H9 (cell line): ENCODE data around the gene PRRC2B. TPM values are rescaled to one million over a fixed set of nuclear protein-coding genes. Genes with fewer than 3 reads are reported as not detected.
"Not testable (repeated sequence)": the region's sequence is repeated elsewhere in the genome, so short reads cannot be mapped to it uniquely, and the experiment has no call there.

Source experiments
- DNase-seq: peaks from one replicate; pipeline ENCODE4 v3.0.0-alpha.2; 2017
- H2AFZ ChIP-seq: one replicate; pipeline ENCODE4 v1.6.1; 2013; ENCODE audit warnings: mild to moderate bottlenecking, low read length, control low read depth, moderate library complexity
- H2AK5ac ChIP-seq: 2 replicates; pipeline ENCODE4 v1.6.1; 2013; ENCODE audit warnings: low read length, control low read depth, mixed read lengths; ENCODE audit not compliant: insufficient read length
- H2BK120ac ChIP-seq: one replicate; pipeline ENCODE4 v1.6.1; 2013; ENCODE audit warnings: low read depth, mild to moderate bottlenecking, low read length, control low read depth, inconsistent platforms; ENCODE audit not compliant: poor library complexity, severe bottlenecking
- H2BK12ac ChIP-seq: 2 replicates; pipeline ENCODE4 v1.6.1; 2013; ENCODE audit warnings: low read length, control low read depth, mixed read lengths, low read depth; ENCODE audit not compliant: insufficient read length
- H2BK15ac ChIP-seq: 2 replicates; pipeline ENCODE4 v1.6.1; 2013; ENCODE audit warnings: low read depth, low read length, control low read depth
- H2BK20ac ChIP-seq: one replicate; pipeline ENCODE4 v1.6.1; 2013; ENCODE audit warnings: low read depth, mild to moderate bottlenecking, low read length, control low read depth, inconsistent platforms; ENCODE audit not compliant: poor library complexity, severe bottlenecking
- H2BK5ac ChIP-seq: 2 replicates; pipeline ENCODE4 v1.6.1; 2013; ENCODE audit warnings: low read length, control low read depth, mixed read lengths; ENCODE audit not compliant: insufficient read length
- H3K14ac ChIP-seq: 2 replicates; pipeline ENCODE4 v1.6.1; 2013; ENCODE audit warnings: low read length, control low read depth; ENCODE audit not compliant: insufficient read depth
- H3K18ac ChIP-seq: 2 replicates; pipeline ENCODE4 v1.6.1; 2013; ENCODE audit warnings: low read depth, mild to moderate bottlenecking, mixed read lengths, low read length, control low read depth; ENCODE audit not compliant: insufficient read length
- H3K23ac ChIP-seq: 2 replicates; pipeline ENCODE4 v1.6.1; 2013; ENCODE audit warnings: low read length, control low read depth, mixed read lengths, low read depth; ENCODE audit not compliant: insufficient read length
- H3K23me2 ChIP-seq: 2 replicates; pipeline ENCODE4 v1.6.1; 2013; ENCODE audit warnings: low read depth, mild to moderate bottlenecking, mixed read lengths, low read length, control low read depth; ENCODE audit not compliant: insufficient read length, poor library complexity, severe bottlenecking
- H3K27ac ChIP-seq: 2 replicates; pipeline ENCODE4 v1.5.1; 2013; ENCODE audit warnings: low read length, control low read depth, mixed read lengths, low read depth; ENCODE audit not compliant: insufficient read length
- H3K27me3 ChIP-seq: 2 replicates; pipeline ENCODE4 v1.6.1; 2013; ENCODE audit warnings: low read length, control low read depth, inconsistent platforms; ENCODE audit not compliant: insufficient read depth
- H3K4ac ChIP-seq: 2 replicates; pipeline ENCODE4 v1.6.1; 2013; ENCODE audit warnings: low read depth, mild to moderate bottlenecking, control low read depth, inconsistent platforms, low read length, moderate library complexity
- H3K4me1 ChIP-seq: 2 replicates; pipeline ENCODE4 v1.6.1; 2013; ENCODE audit warnings: low read length, control low read depth, inconsistent platforms; ENCODE audit not compliant: insufficient read depth
- H3K4me2 ChIP-seq: 2 replicates; pipeline ENCODE4 v1.6.1; 2013; ENCODE audit warnings: low read length, control low read depth, mixed read lengths; ENCODE audit not compliant: insufficient read length, insufficient read depth
- H3K56ac ChIP-seq: 2 replicates; pipeline ENCODE4 v1.6.1; 2013; ENCODE audit warnings: low read depth, mild to moderate bottlenecking, mixed read lengths, low read length, control low read depth; ENCODE audit not compliant: insufficient read length
- H3K79me1 ChIP-seq: 2 replicates; pipeline ENCODE4 v1.6.1; 2013; ENCODE audit warnings: low read depth, mild to moderate bottlenecking, moderate library complexity, low read length, control low read depth, inconsistent platforms; ENCODE audit not compliant: insufficient read depth, poor library complexity, severe bottlenecking
- H3K79me2 ChIP-seq: 2 replicates; pipeline ENCODE4 v1.6.1; 2013; ENCODE audit warnings: low read length, control low read depth, inconsistent platforms; ENCODE audit not compliant: insufficient read depth
- H3K9ac ChIP-seq: 2 replicates; pipeline ENCODE4 v1.6.1; 2013; ENCODE audit warnings: low read length, control low read depth, mixed read lengths; ENCODE audit not compliant: insufficient read length; ENCODE audit errors: extremely low read depth
- H3K9me3 ChIP-seq: one replicate; pipeline ENCODE4 v1.6.1; 2013; ENCODE audit warnings: low read depth, low read length, inconsistent platforms; ENCODE audit not compliant: control insufficient read depth
- H3T11ph ChIP-seq: one replicate; pipeline ENCODE4 v1.6.1; 2013; ENCODE audit warnings: mild to moderate bottlenecking, low read length, control low read depth, inconsistent platforms
- H4K20me1 ChIP-seq: one replicate; pipeline ENCODE4 v1.6.1; 2013; ENCODE audit not compliant: control insufficient read depth, insufficient read length, insufficient read depth
- H4K5ac ChIP-seq: 2 replicates; pipeline ENCODE4 v1.6.1; 2013; ENCODE audit warnings: low read depth, mild to moderate bottlenecking, mixed read lengths, low read length, control low read depth; ENCODE audit not compliant: insufficient read length
- H4K8ac ChIP-seq: replicated peaks from 2 replicates; pipeline ENCODE4 v1.6.1; 2013; ENCODE audit warnings: low read length, control low read depth, mixed read lengths, low read depth; ENCODE audit not compliant: insufficient read length
- H4K91ac ChIP-seq: 2 replicates; pipeline ENCODE4 v1.6.1; 2013; ENCODE audit warnings: low read depth, mild to moderate bottlenecking, moderate library complexity, mixed read lengths, low read length, control low read depth; ENCODE audit not compliant: insufficient read length
- H3K27ac Mint-ChIP-seq, 3 experiments: 2 replicates in 2 of 3; 3 replicates in 1 of 3; pipeline ENCODE4 v1.8.0; 2020 to 2021; ENCODE audit warnings: mixed read lengths in 3 of 3, mild to moderate bottlenecking in 1 of 3, moderate library complexity in 1 of 3
- H3K27me3 Mint-ChIP-seq: 2 replicates; pipeline ENCODE4 v1.8.0; 2021; ENCODE audit warnings: low read depth, mild to moderate bottlenecking, moderate library complexity, mixed read lengths
- H3K36me3 Mint-ChIP-seq, 3 experiments: 2 replicates in 2 of 3; 3 replicates in 1 of 3; pipeline ENCODE4 v1.8.0; 2020 to 2021; ENCODE audit warnings: low read depth in 3 of 3, mixed read lengths in 3 of 3; ENCODE audit not compliant: insufficient read depth in 1 of 3
- H3K4me1 Mint-ChIP-seq, 2 experiments: 2 replicates each; pipeline ENCODE4 v1.8.0; 2020; ENCODE audit warnings: mixed read lengths in 2 of 2
- H3K4me3 Mint-ChIP-seq, 2 experiments: 2 replicates in 1 of 2; 3 replicates in 1 of 2; pipeline ENCODE4 v1.8.0; 2020 to 2021; ENCODE audit warnings: mild to moderate bottlenecking in 2 of 2, mixed read lengths in 2 of 2, moderate library complexity in 1 of 2
- H3K9me3 Mint-ChIP-seq, 2 experiments: 2 replicates in 1 of 2; 3 replicates in 1 of 2; pipeline ENCODE4 v1.8.0; 2020; ENCODE audit warnings: mild to moderate bottlenecking in 2 of 2, mixed read lengths in 2 of 2, moderate library complexity in 1 of 2
- CTCF ChIP-seq: fragments of 200-600 bp; sonication (generic); conservative IDR thresholded peaks from 3 replicates; pipeline ENCODE4 v1.8.0; 2021; ENCODE audit warnings: antibody characterized with exemption, mild to moderate bottlenecking
- WGBS: extraction: QIAGEN DNeasy Blood & Tissue Kit; methylation state at CpG from one replicate; pipeline ENCODE4 v1.1.7; 2013; ENCODE audit warnings: missing lambda C conversion rate, low lambda C conversion rate, mixed read lengths; ENCODE audit not compliant: insufficient read length; ENCODE audit errors: extremely low coverage; 5-methylcytosine and 5-hydroxymethylcytosine counted together
- total RNA-seq: library from RNA; stranded (reverse); gene quantifications from 2 replicates; pipeline ENCODE4 v1.2.1, GENCODE V29; 2021

PRRC2B gene
- total RNA-seq, 1 experiment from 2014 or later = 251 TPM

GRCh38 chr9:131470581-131470991 is 76.7 kb downstream of the PRRC2B start:
- Mint-ChIP-seq H3K27me3 (no peaks in the 10 kb centered on the region; the same call in 1 of the 2 replicates), H3K9me3 (no peaks in the 10 kb centered on the region), H3K4me1 (no peaks in the 10 kb centered on the region), H3K4me3 (no peak overlapping the region), H3K36me3 (peaks cover 69 to 93% (median 90%) of the 10 kb centered on the region in 3 experiments), H3K27ac (peak overlapping the region in 1 of 3 experiments; percentile 61; a peak in 2 of 7 replicates)
- no peak overlapping the region for H2AFZ ChIP-seq
- no peak overlapping the region for H3K4ac ChIP-seq
- no peak overlapping the region for H3K9ac ChIP-seq
- H3K18ac ChIP-seq = no peak overlapping the region
- H2BK12ac ChIP-seq = no peak overlapping the region
- no peaks in the 10 kb centered on the region for H3K79me1 ChIP-seq
- H4K91ac ChIP-seq = no peak overlapping the region
- no peaks in the 10 kb centered on the region for H3K27me3 ChIP-seq
- no peaks in the 10 kb centered on the region for H3K23me2 ChIP-seq
- no peak overlapping the region for H3K4me2 ChIP-seq
- WGBS = no CpG with 5 or more reads among the region's 12 CpGs
- H3K9me3 ChIP-seq = no peaks in the 10 kb centered on the region
- TF ChIP-seq CTCF = no peak
- H3K14ac ChIP-seq = no peak overlapping the region; the same call in 1 of the 2 replicates
- H3K4me1 ChIP-seq = no peaks in the 10 kb centered on the region
- no peak overlapping the region for H2BK120ac ChIP-seq
- no peak overlapping the region for H2BK20ac ChIP-seq
- H3K56ac ChIP-seq = no peak overlapping the region
- H4K20me1 ChIP-seq = no peaks in the 10 kb centered on the region
- no peaks in the 10 kb centered on the region for H3K79me2 ChIP-seq
- H2BK5ac ChIP-seq = no peak overlapping the region
- no peak overlapping the region for H4K5ac ChIP-seq
- DNase-seq = no peak
- no peak overlapping the region for H2BK15ac ChIP-seq
- no peak overlapping the region for H4K8ac ChIP-seq
- no peak overlapping the region for H3K23ac ChIP-seq
- H2AK5ac ChIP-seq = no peak overlapping the region
- no peak overlapping the region for H3T11ph ChIP-seq
- H3K27ac ChIP-seq = no peak overlapping the region

- not testable (repeated sequence) for H3K4ac ChIP-seq, H2BK15ac ChIP-seq, H3K56ac ChIP-seq, H2BK5ac ChIP-seq, H3K27me3 ChIP-seq, H3K14ac ChIP-seq, DNase-seq, H3K79me1 ChIP-seq, H2BK120ac ChIP-seq, H3K27ac ChIP-seq, H3K27me3 Mint-ChIP-seq, H3K9me3 ChIP-seq, H3K9me3 Mint-ChIP-seq, H4K91ac ChIP-seq, H3K4me1 ChIP-seq, H2BK12ac ChIP-seq, H2AFZ ChIP-seq, H3K23ac ChIP-seq, H4K5ac ChIP-seq, H2BK20ac ChIP-seq, H3K4me1 Mint-ChIP-seq, H4K20me1 ChIP-seq, H4K8ac ChIP-seq, H3K79me2 ChIP-seq, H3K9ac ChIP-seq, H3K4me2 ChIP-seq, H3T11ph ChIP-seq, H3K23me2 ChIP-seq, H3K27ac Mint-ChIP-seq, H2AK5ac ChIP-seq, H3K18ac ChIP-seq, H3K4me3 Mint-ChIP-seq
- H3K36me3 Mint-ChIP-seq = peaks cover 59 to 91% (median 88%) of the 10 kb centered on the region in 3 experiments
- no CpG with 5 or more reads among the region's 5 CpGs for WGBS
These were observed 78.2 kb downstream of the PRRC2B start for GRCh38 chr9:131472085-131472484.
